ENCODE results near the gene HECW1. TPM values are rescaled to one million over a fixed set of nuclear protein-coding genes. Genes with fewer than 3 reads are reported as not detected.

HECW1 gene
- total RNA-seq, 1 experiment from 2014 or later, result 2.7 TPM

DNA sequence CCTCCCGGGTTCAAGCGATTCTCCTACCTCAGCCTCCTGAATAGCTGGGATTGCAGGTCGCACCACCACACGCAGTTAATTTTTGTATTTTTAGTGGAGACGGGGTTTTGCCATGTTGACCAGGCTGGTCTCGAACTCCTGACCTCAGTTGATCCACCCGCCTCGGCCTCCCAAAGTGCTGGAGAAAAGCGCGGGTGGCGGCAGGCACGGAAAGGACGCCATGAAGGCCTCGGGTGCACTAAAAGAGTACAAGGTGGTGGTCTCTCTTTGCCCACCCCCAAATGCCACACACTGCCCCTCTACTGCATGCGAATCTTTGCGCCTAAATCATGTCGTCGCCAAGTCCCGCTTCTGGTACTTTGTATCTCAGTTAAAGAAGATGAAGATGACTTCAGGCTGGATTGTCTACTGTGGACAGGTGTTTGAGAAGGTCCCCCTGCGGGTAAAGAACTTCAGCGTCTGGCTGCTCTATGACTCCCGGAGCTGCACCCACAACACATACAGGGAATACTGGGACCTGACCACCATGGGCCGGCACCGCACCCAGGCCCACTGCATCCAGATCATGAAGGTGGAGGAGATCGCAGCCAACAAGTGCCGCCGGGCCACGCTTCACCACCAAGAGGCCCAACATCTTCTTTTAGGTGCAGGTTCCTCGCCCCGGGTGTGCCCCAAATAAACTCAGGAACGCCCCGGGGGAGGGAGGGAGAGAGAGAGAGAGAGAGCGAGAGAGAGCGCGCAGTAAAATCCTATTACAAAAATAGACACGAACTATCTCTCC, 161.7 kb downstream of the HECW1 start:
- Histone ChIP-seq H3K9me3 (ENCODE audit: insufficient read depth, low read depth) (0 out of 2 replicates have a peak, but pooled peaks cover 4% of the 10 kb centered on the region), H3K4me2 (no peak overlapping the region), H3K4me3 (no peak overlapping the region), H3K79me2 (ENCODE audit: low read depth) (no peaks in the 10 kb centered on the region), H3K27me3 (ENCODE audit: insufficient read depth, low read depth) (peaks cover 43% of the 10 kb centered on the region), H3K4me1 (replicated peaks; ENCODE audit: insufficient read depth) (no peaks in the 10 kb centered on the region), H3K36me3 (ENCODE audit: low read depth) (no peaks in the 10 kb centered on the region), H3F3A (ENCODE audit: insufficient read depth, low read depth) (no peaks in the 10 kb centered on the region), H4K20me1 (ENCODE audit: insufficient read depth) (no peaks in the 10 kb centered on the region), H3K27ac (no peak overlapping the region), H3K9me2 (ENCODE audit: insufficient read depth) (no peaks in the 10 kb centered on the region), H2AFZ (no peak overlapping the region)
- DNase-seq, result no peak
- TF ChIP-seq, protein P1, sequence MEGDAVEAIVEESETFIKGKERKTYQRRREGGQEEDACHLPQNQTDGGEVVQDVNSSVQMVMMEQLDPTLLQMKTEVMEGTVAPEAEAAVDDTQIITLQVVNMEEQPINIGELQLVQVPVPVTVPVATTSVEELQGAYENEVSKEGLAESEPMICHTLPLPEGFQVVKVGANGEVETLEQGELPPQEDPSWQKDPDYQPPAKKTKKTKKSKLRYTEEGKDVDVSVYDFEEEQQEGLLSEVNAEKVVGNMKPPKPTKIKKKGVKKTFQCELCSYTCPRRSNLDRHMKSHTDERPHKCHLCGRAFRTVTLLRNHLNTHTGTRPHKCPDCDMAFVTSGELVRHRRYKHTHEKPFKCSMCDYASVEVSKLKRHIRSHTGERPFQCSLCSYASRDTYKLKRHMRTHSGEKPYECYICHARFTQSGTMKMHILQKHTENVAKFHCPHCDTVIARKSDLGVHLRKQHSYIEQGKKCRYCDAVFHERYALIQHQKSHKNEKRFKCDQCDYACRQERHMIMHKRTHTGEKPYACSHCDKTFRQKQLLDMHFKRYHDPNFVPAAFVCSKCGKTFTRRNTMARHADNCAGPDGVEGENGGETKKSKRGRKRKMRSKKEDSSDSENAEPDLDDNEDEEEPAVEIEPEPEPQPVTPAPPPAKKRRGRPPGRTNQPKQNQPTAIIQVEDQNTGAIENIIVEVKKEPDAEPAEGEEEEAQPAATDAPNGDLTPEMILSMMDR (conservative IDR thresholded peaks at IDR 0.05), result no peak
- no peak for TF ChIP-seq EZH2 (IDR thresholded peaks at IDR 0.05; ENCODE audit: low read depth)
- intact Hi-C loops (cut with micrococcal nuclease; ENCODE audit: unreplicated experiment), result no loop called here
- BruUV-seq (replicated peaks), result no TSS peak
- ChIA-PET POLR2A (ENCODE audit: unreplicated experiment) (no interaction called here), CTCF (no interaction called here)

DNA sequence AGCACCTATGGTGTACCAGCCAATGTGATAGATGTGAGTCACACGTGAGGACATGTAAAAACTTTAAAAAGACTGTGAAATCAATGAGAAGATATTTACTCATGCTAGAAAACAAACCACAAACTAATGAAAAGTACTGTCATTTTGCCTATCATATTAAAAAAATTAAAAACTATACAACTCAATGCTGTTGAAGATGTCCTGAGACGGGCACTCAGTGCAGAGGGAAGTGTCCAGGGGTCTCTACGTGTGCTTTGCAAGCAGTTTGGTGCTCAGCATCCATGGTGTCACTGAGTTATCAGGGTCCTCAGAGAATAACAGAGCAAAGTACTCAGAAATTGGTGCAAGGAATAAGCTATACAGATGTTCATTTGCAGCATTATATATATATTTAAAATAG, 162.3 kb downstream of the HECW1 start:
- ChIA-PET CTCF (no interaction called here), POLR2A (ENCODE audit: unreplicated experiment) (no interaction called here)
- no peak overlapping the region for H2AFZ ChIP-seq
- DNase-seq, result no peak
- TF ChIP-seq, protein P1 (conservative IDR thresholded peaks at IDR 0.05), result no peak
- no peaks in the 10 kb centered on the region for H4K20me1 ChIP-seq (ENCODE audit: insufficient read depth)
- no peaks in the 10 kb centered on the region for H3K36me3 ChIP-seq (ENCODE audit: low read depth)
- H3K9me3 ChIP-seq (ENCODE audit: insufficient read depth, low read depth), result 0 out of 2 replicates have a peak, but pooled peaks cover 4% of the 10 kb centered on the region
- BruUV-seq (replicated peaks), result no TSS peak
- no peaks in the 10 kb centered on the region for H3K4me1 ChIP-seq (replicated peaks; ENCODE audit: insufficient read depth)
- no peaks in the 10 kb centered on the region for H3K9me2 ChIP-seq (ENCODE audit: insufficient read depth)
- H3K79me2 ChIP-seq (ENCODE audit: low read depth), result no peaks in the 10 kb centered on the region
- H3K4me2 ChIP-seq, result no peak overlapping the region
- H3K27ac ChIP-seq, result no peak overlapping the region
- H3K4me3 ChIP-seq, result no peak overlapping the region
- peaks cover 43% of the 10 kb centered on the region for H3K27me3 ChIP-seq (ENCODE audit: insufficient read depth, low read depth)
- H3F3A ChIP-seq (ENCODE audit: insufficient read depth, low read depth), result no peaks in the 10 kb centered on the region
- intact Hi-C loops (cut with micrococcal nuclease; ENCODE audit: unreplicated experiment), result no loop called here

DNA sequence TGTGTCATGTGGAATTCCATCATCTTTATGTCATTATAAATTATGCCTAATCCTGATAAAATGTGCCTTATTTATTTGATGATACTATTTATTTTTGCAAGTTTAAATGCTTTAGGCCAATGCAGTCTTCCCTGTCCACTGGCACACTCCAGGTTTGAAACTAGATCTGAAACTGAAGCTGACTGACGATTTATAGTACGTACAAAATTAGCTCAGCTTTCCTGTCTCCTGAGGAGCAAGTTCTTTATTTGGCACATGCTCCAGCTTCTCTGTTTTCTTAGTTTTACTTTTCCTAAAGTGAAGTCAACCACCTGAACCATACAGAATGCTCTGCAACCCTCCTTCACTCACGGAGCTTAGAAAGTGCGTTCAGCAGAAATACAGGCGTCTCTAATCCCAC, 164.1 kb downstream of the HECW1 start:
- Histone ChIP-seq H3F3A (ENCODE audit: insufficient read depth, low read depth) (no peaks in the 10 kb centered on the region), H4K20me1 (ENCODE audit: insufficient read depth) (no peaks in the 10 kb centered on the region), H3K9me2 (ENCODE audit: insufficient read depth) (no peaks in the 10 kb centered on the region), H3K9me3 (ENCODE audit: insufficient read depth, low read depth) (0 out of 2 replicates have a peak, but pooled peaks cover 4% of the 10 kb centered on the region), H3K4me2 (no peak overlapping the region), H3K27ac (no peak overlapping the region), H2AFZ (0 out of 2 replicates have a peak overlapping the region, but pooled peaks have one; percentile 8), H3K27me3 (ENCODE audit: insufficient read depth, low read depth) (peaks cover 48% of the 10 kb centered on the region), H3K4me1 (replicated peaks; ENCODE audit: insufficient read depth) (no peaks in the 10 kb centered on the region), H3K36me3 (ENCODE audit: low read depth) (no peaks in the 10 kb centered on the region), H3K4me3 (no peak overlapping the region), H3K79me2 (ENCODE audit: low read depth) (no peaks in the 10 kb centered on the region)
- CTCF ChIA-PET, result no interaction called here
- no peak for TF ChIP-seq EZH2 (IDR thresholded peaks at IDR 0.05; ENCODE audit: low read depth)
- TF ChIP-seq, protein P1 (conservative IDR thresholded peaks at IDR 0.05), result no peak
- DNase-seq, result no peak
- BruUV-seq (replicated peaks), result no TSS peak
- intact Hi-C loops (cut with micrococcal nuclease; ENCODE audit: unreplicated experiment), result no loop called here
- POLR2A ChIA-PET (ENCODE audit: unreplicated experiment), result no interaction called here

Measured in PC-9 (cell line).